ENCODE measurements around the gene ZNF486.
"Not testable (repeated sequence)": the region's sequence is repeated elsewhere in the genome, so short reads cannot be mapped to it uniquely, and the experiment has no call there.

ZNF486 gene

GRCh38 chr19:20164456-20164855 is 2.6 kb upstream of the ZNF486 start:
- Histone ChIP-seq H3K27me3 (ENCODE audit: control insufficient read depth in 2 of 2, insufficient read depth in 2 of 2, low read length in 2 of 2) (no peaks in the 10 kb centered on the region), H3K9me3 (ENCODE audit: control insufficient read depth in 2 of 2, low read length in 2 of 2) (no peaks in the 10 kb centered on the region), H3K4me3 (ENCODE audit: low read length in 2 of 2) (no peak overlapping the region), H3K4me1 (ENCODE audit: control insufficient read depth in 2 of 2, insufficient read depth in 2 of 2, low read length in 2 of 2) (peaks cover 0 to 3% of the 10 kb centered on the region in 2 donors), H3K9ac (ENCODE audit: low read depth in 1 of 2, low read length in 2 of 2) (no peak overlapping the region), H3K36me3 (ENCODE audit: control insufficient read depth in 2 of 2, insufficient read depth in 2 of 2, low read length in 2 of 2) (no peaks in the 10 kb centered on the region), H3K27ac (ENCODE audit: low read depth in 2 of 2, low read length in 2 of 2) (no peak overlapping the region)

- H3K9me3 ChIP-seq (ENCODE audit: control insufficient read depth in 2 of 2, low read length in 2 of 2): no peaks in the 10 kb centered on the region
- H3K27ac ChIP-seq (ENCODE audit: low read depth in 2 of 2, low read length in 2 of 2): no peak overlapping the region
Measured at GRCh38 chr19:20165971-20166592, 932 bp upstream of the ZNF486 start.

GRCh38 chr19:20167651-20168122 is 673 bp downstream of the ZNF486 start:
- Histone ChIP-seq H3K27ac (ENCODE audit: low read depth in 2 of 2, low read length in 2 of 2) (peak overlapping the region; percentile 50 to 80), H3K9ac (ENCODE audit: low read depth in 1 of 2, low read length in 2 of 2) (peak overlapping the region; percentile 78 to 84), H3K36me3 (ENCODE audit: control insufficient read depth in 2 of 2, insufficient read depth in 2 of 2, low read length in 2 of 2) (peaks cover 6 to 11% of the 10 kb centered on the region in 2 donors), H3K27me3 (ENCODE audit: control insufficient read depth in 2 of 2, insufficient read depth in 2 of 2, low read length in 2 of 2) (no peaks in the 10 kb centered on the region), H3K4me3 (ENCODE audit: low read length in 2 of 2) (peak overlapping the region; percentile 77 to 95), H3K9me3 (ENCODE audit: control insufficient read depth in 2 of 2, low read length in 2 of 2) (no peaks in the 10 kb centered on the region), H3K4me1 (ENCODE audit: control insufficient read depth in 2 of 2, insufficient read depth in 2 of 2, low read length in 2 of 2) (peaks cover 0 to 3% of the 10 kb centered on the region in 2 donors)

More at GRCh38 chr19:20165971-20166592, 932 bp upstream of the ZNF486 start:
- no peak overlapping the region for H3K9ac ChIP-seq (ENCODE audit: low read depth in 1 of 2, low read length in 2 of 2)
- H3K4me3 ChIP-seq (ENCODE audit: low read length in 2 of 2): no peak overlapping the region
- peaks cover under 1 to 4% of the 10 kb centered on the region in 2 donors for H3K36me3 ChIP-seq (ENCODE audit: control insufficient read depth in 2 of 2, insufficient read depth in 2 of 2, low read length in 2 of 2)
- peaks cover 0 to 3% of the 10 kb centered on the region in 2 donors for H3K4me1 ChIP-seq (ENCODE audit: control insufficient read depth in 2 of 2, insufficient read depth in 2 of 2, low read length in 2 of 2)
- no peaks in the 10 kb centered on the region for H3K27me3 ChIP-seq (ENCODE audit: control insufficient read depth in 2 of 2, insufficient read depth in 2 of 2, low read length in 2 of 2)

- Histone ChIP-seq H3K9ac (ENCODE audit: low read depth in 1 of 2, low read length in 2 of 2) (no peak overlapping the region), H3K4me3 (ENCODE audit: low read length in 2 of 2) (no peak overlapping the region), H3K9me3 (ENCODE audit: control insufficient read depth in 2 of 2, low read length in 2 of 2) (no peaks in the 10 kb centered on the region), H3K27me3 (ENCODE audit: control insufficient read depth in 2 of 2, insufficient read depth in 2 of 2, low read length in 2 of 2) (no peaks in the 10 kb centered on the region), H3K27ac (ENCODE audit: low read depth in 2 of 2, low read length in 2 of 2) (no peak overlapping the region), H3K4me1 (ENCODE audit: control insufficient read depth in 2 of 2, insufficient read depth in 2 of 2, low read length in 2 of 2) (peaks cover 0 to 3% of the 10 kb centered on the region in 2 donors), H3K36me3 (ENCODE audit: control insufficient read depth in 2 of 2, insufficient read depth in 2 of 2, low read length in 2 of 2) (peaks cover 6 to 11% of the 10 kb centered on the region in 2 donors)
Measured at GRCh38 chr19:20171285-20171684, 4.3 kb downstream of the ZNF486 start.

GRCh38 chr19:20175848-20176247 is 8.8 kb downstream of the ZNF486 start:
- H3K9ac ChIP-seq (ENCODE audit: low read depth in 1 of 2, low read length in 2 of 2): not testable (repeated sequence)

GRCh38 chr19:20179956-20180355 is 12.9 kb downstream of the ZNF486 start:
- not testable (repeated sequence) for H3K4me3 ChIP-seq (ENCODE audit: low read length in 2 of 2); H3K36me3 ChIP-seq (ENCODE audit: control insufficient read depth in 2 of 2, insufficient read depth in 2 of 2, low read length in 2 of 2); H3K27ac ChIP-seq (ENCODE audit: low read depth in 2 of 2, low read length in 2 of 2); H3K9me3 ChIP-seq (ENCODE audit: control insufficient read depth in 2 of 2, low read length in 2 of 2); H3K4me1 ChIP-seq (ENCODE audit: control insufficient read depth in 2 of 2, insufficient read depth in 2 of 2, low read length in 2 of 2); H3K9ac ChIP-seq (ENCODE audit: low read depth in 1 of 2, low read length in 2 of 2); H3K27me3 ChIP-seq (ENCODE audit: control insufficient read depth in 2 of 2, insufficient read depth in 2 of 2, low read length in 2 of 2)

More at GRCh38 chr19:20175848-20176247, 8.8 kb downstream of the ZNF486 start:
- H3K27me3 ChIP-seq (ENCODE audit: control insufficient read depth in 2 of 2, insufficient read depth in 2 of 2, low read length in 2 of 2); H3K4me3 ChIP-seq (ENCODE audit: low read length in 2 of 2); H3K9me3 ChIP-seq (ENCODE audit: control insufficient read depth in 2 of 2, low read length in 2 of 2); H3K27ac ChIP-seq (ENCODE audit: low read depth in 2 of 2, low read length in 2 of 2); H3K4me1 ChIP-seq (ENCODE audit: control insufficient read depth in 2 of 2, insufficient read depth in 2 of 2, low read length in 2 of 2): not testable (repeated sequence)
- H3K36me3 ChIP-seq (ENCODE audit: control insufficient read depth in 2 of 2, insufficient read depth in 2 of 2, low read length in 2 of 2): peaks cover 6 to 11% of the 10 kb centered on the region in 2 donors

- Histone ChIP-seq H3K36me3 (ENCODE audit: control insufficient read depth in 2 of 2, insufficient read depth in 2 of 2, low read length in 2 of 2) (peaks cover 4% of the 10 kb centered on the region in 2 donors), H3K27me3 (ENCODE audit: control insufficient read depth in 2 of 2, insufficient read depth in 2 of 2, low read length in 2 of 2) (no peaks in the 10 kb centered on the region), H3K27ac (ENCODE audit: low read depth in 2 of 2, low read length in 2 of 2) (no peak overlapping the region)
Measured at GRCh38 chr19:20182222-20182785, 15.3 kb downstream of the ZNF486 start.

GRCh38 chr19:20186174-20186573 is 19.2 kb downstream of the ZNF486 start:
- Histone ChIP-seq H3K27me3 (ENCODE audit: control insufficient read depth in 2 of 2, insufficient read depth in 2 of 2, low read length in 2 of 2) (no peaks in the 10 kb centered on the region), H3K36me3 (ENCODE audit: control insufficient read depth in 2 of 2, insufficient read depth in 2 of 2, low read length in 2 of 2) (peaks cover 17 to 18% of the 10 kb centered on the region in 2 donors), H3K4me1 (ENCODE audit: control insufficient read depth in 2 of 2, insufficient read depth in 2 of 2, low read length in 2 of 2) (no peaks in the 10 kb centered on the region), H3K27ac (ENCODE audit: low read depth in 2 of 2, low read length in 2 of 2) (no peak overlapping the region), H3K9ac (ENCODE audit: low read depth in 1 of 2, low read length in 2 of 2) (no peak overlapping the region), H3K9me3 (ENCODE audit: control insufficient read depth in 2 of 2, low read length in 2 of 2) (peaks cover 0 to 2% of the 10 kb centered on the region in 2 donors), H3K4me3 (ENCODE audit: low read length in 2 of 2) (no peak overlapping the region)

More at GRCh38 chr19:20182222-20182785, 15.3 kb downstream of the ZNF486 start:
- Histone ChIP-seq H3K9me3 (ENCODE audit: control insufficient read depth in 2 of 2, low read length in 2 of 2) (no peaks in the 10 kb centered on the region), H3K9ac (ENCODE audit: low read depth in 1 of 2, low read length in 2 of 2) (no peak overlapping the region), H3K4me1 (ENCODE audit: control insufficient read depth in 2 of 2, insufficient read depth in 2 of 2, low read length in 2 of 2) (no peaks in the 10 kb centered on the region), H3K4me3 (ENCODE audit: low read length in 2 of 2) (no peak overlapping the region)

- Histone ChIP-seq H3K9ac (ENCODE audit: low read depth in 1 of 2, low read length in 2 of 2) (no peak overlapping the region), H3K27ac (ENCODE audit: low read depth in 2 of 2, low read length in 2 of 2) (no peak overlapping the region), H3K4me3 (ENCODE audit: low read length in 2 of 2) (no peak overlapping the region), H3K4me1 (ENCODE audit: control insufficient read depth in 2 of 2, insufficient read depth in 2 of 2, low read length in 2 of 2) (no peaks in the 10 kb centered on the region), H3K27me3 (ENCODE audit: control insufficient read depth in 2 of 2, insufficient read depth in 2 of 2, low read length in 2 of 2) (no peaks in the 10 kb centered on the region), H3K9me3 (ENCODE audit: control insufficient read depth in 2 of 2, low read length in 2 of 2) (peaks cover 11 to 20% of the 10 kb centered on the region in 2 donors), H3K36me3 (ENCODE audit: control insufficient read depth in 2 of 2, insufficient read depth in 2 of 2, low read length in 2 of 2) (peaks cover 7 to 11% of the 10 kb centered on the region in 2 donors)
Measured at GRCh38 chr19:20197747-20198146, 30.7 kb downstream of the ZNF486 start.

GRCh38 chr19:20209051-20209450 is 42.0 kb downstream of the ZNF486 start:
- H3K4me3 ChIP-seq (ENCODE audit: low read length in 2 of 2): no peak overlapping the region
- no peak overlapping the region for H3K27ac ChIP-seq (ENCODE audit: low read depth in 2 of 2, low read length in 2 of 2)
- no peaks in the 10 kb centered on the region for H3K4me1 ChIP-seq (ENCODE audit: control insufficient read depth in 2 of 2, insufficient read depth in 2 of 2, low read length in 2 of 2)
- H3K36me3 ChIP-seq (ENCODE audit: control insufficient read depth in 2 of 2, insufficient read depth in 2 of 2, low read length in 2 of 2): no peaks in the 10 kb centered on the region
- no peak overlapping the region for H3K9ac ChIP-seq (ENCODE audit: low read depth in 1 of 2, low read length in 2 of 2)
- H3K9me3 ChIP-seq (ENCODE audit: control insufficient read depth in 2 of 2, low read length in 2 of 2): no peaks in the 10 kb centered on the region
- H3K27me3 ChIP-seq (ENCODE audit: control insufficient read depth in 2 of 2, insufficient read depth in 2 of 2, low read length in 2 of 2): no peaks in the 10 kb centered on the region
